A549 (cell line): ENCODE measurements around the gene CPEB4. TPM values are rescaled to one million over a fixed set of nuclear protein-coding genes. Genes with fewer than 3 reads are reported as not detected.

Experiments
- ATAC-seq, 2 experiments: fragments of 200-7000 bp in 1 of 2; fragments of >200 bp in 1 of 2; cut with Nextera tagmentation in 1 of 2; cut with Tn5 transposase in 1 of 2; 3 replicates each; pipeline versions ENCODE4 v1.8.0 to v1.9.1; 2018 to 2020; ENCODE audit warnings: mild to moderate bottlenecking in 1 of 2, moderate library complexity in 1 of 2
- CTCF ChIA-PET: fragments of 300-600 bp; sonication (Branson Sonifier 250); formaldehyde crosslinking; extraction: SDS; loops from one replicate; lab custom pipeline; 2021; ENCODE audit warnings: antibody characterized with exemption, inconsistent platforms; lab: Yijun Ruan, JAX
- POLR2A ChIA-PET: fragments of 350-600 bp; formaldehyde crosslinking; extraction: SDS; loops from one replicate; lab custom pipeline; 2021; ENCODE audit warnings: antibody characterized with exemption, inconsistent platforms; lab: Yijun Ruan, JAX
- DNase-seq, 2 experiments: peaks; one replicate each; pipeline versions ENCODE4 v3.0.0 to v3.0.0-alpha.2; 2011 to 2016; ENCODE audit warnings: low read depth in 1 of 2, low spot score in 1 of 2
- FAIRE-seq: peaks from 2 replicates; lab custom pipeline; 2011; peaks lifted over from hg19 to GRCh38; lab: Jason Lieb, UNC
- H3K27ac ChIP-seq, 2 experiments: fragments of >200 bp; sonication (Bioruptor Twin); formaldehyde crosslinking; 3 replicates each; pipeline ENCODE4 v1.5.1; 2016 to 2017
- H3K4me1 ChIP-seq: fragments of >200 bp; sonication (Bioruptor Twin); formaldehyde crosslinking; 3 replicates; pipeline ENCODE4 v1.6.1; 2016
- H3K4me2 ChIP-seq: fragments of >200 bp; sonication (Bioruptor Twin); formaldehyde crosslinking; 3 replicates; pipeline ENCODE4 v1.6.1; 2016
- H3K4me3 ChIP-seq: fragments of >200 bp; sonication (Bioruptor Twin); formaldehyde crosslinking; 3 replicates; pipeline ENCODE4 v1.5.1; 2016
- H3K9me3 ChIP-seq: fragments of >200 bp; sonication (Bioruptor Twin); formaldehyde crosslinking; 3 replicates; pipeline ENCODE4 v1.6.1; 2016
- CEBPB ChIP-seq, 2 experiments: fragments of >200 bp in 1 of 2; sonication (Bioruptor Twin) in 1 of 2; formaldehyde crosslinking in 1 of 2; IDR thresholded peaks; 2 replicates each; pipeline ENCODE4 v1.6.1; 2012 to 2016
- CTCF ChIP-seq: fragments of >200 bp; sonication (Bioruptor Twin); formaldehyde crosslinking; IDR thresholded peaks from 3 replicates; pipeline ENCODE4 v1.5.1; 2016
- E2F6 ChIP-seq: IDR thresholded peaks from 2 replicates; pipeline ENCODE4 v1.6.1; 2012; ENCODE audit warnings: low read depth, borderline replicate concordance
- EHF ChIP-seq: fragments of 250-450 bp; sonication (Bioruptor Pico); IDR thresholded peaks from 2 replicates; pipeline ENCODE4 v1.5.0; 2020; ENCODE audit warnings: mild to moderate bottlenecking
- EP300 ChIP-seq, 2 experiments: fragments of >200 bp; sonication (Bioruptor Twin); formaldehyde crosslinking; IDR thresholded peaks; 2 replicates in 1 of 2; 3 replicates in 1 of 2; pipeline ENCODE4 v1.6.1; 2016 to 2017
- GATA3 ChIP-seq: IDR thresholded peaks from 2 replicates; pipeline ENCODE4 v1.6.1; 2012; ENCODE audit warnings: borderline replicate concordance
- KDM5A ChIP-seq: fragments of 200-600 bp; sonication (generic); IDR thresholded peaks from 2 replicates; pipeline ENCODE4 v1.6.1; 2016; ENCODE audit warnings: antibody characterized with exemption, mild to moderate bottlenecking
- PBX3 ChIP-seq: IDR thresholded peaks from 2 replicates; pipeline ENCODE4 v1.6.1; 2012
- RAD21 ChIP-seq, 2 experiments: fragments of >200 bp in 1 of 2; sonication (Bioruptor Twin) in 1 of 2; formaldehyde crosslinking in 1 of 2; IDR thresholded peaks in 1 of 2; conservative IDR thresholded peaks in 1 of 2; 2 replicates in 1 of 2; 3 replicates in 1 of 2; pipeline ENCODE4 v1.6.1; 2012 to 2018; ENCODE audit warnings: inconsistent platforms in 1 of 2
- USF2 ChIP-seq: fragments of 450-650 bp; IDR thresholded peaks from 2 replicates; pipeline ENCODE4 v1.6.1; 2014; ENCODE audit warnings: antibody characterized with exemption
- WGBS: methylation state at CpG from one replicate; pipeline ENCODE4 v1.1.6; 2017; ENCODE audit errors: missing lambda C conversion rate; 5-methylcytosine and 5-hydroxymethylcytosine counted together
- polyA plus RNA-seq, 4 experiments: library from polyadenylated mRNA; depleted of rRNA in 3 of 4; stranded (reverse); fragments of >200 nt; fragmentation: RNase III in 1 of 4; extraction: RNeasy Plus Mini Kit Qiagen cat#74134 plus additional on column Dnase treatment in 1 of 4; gene quantifications; 2 replicates in 3 of 4; 3 replicates in 1 of 4; pipeline ENCODE4 v1.2.3, GENCODE V29; 2011 to 2017

The CPEB4 gene
- polyA plus RNA-seq, 2 of the 4 experiments (the other 2 are of a cell fraction), result 11.4 to 50.0 TPM

GRCh38 chr5:173953528-173954090, 65.5 kb downstream of the CPEB4 start:
- H3K4me1 ChIP-seq, result peaks cover 30% of the 10 kb centered on the region
- ChIA-PET CTCF (interaction anchor here (1.3 to 2.1 kb wide), 2 partner anchors 19 to 31 kb away, joined by 3 to 11 read pairs; no protein-coding TSS in a partner anchor), POLR2A (no interaction called here)
- TF ChIP-seq USF2 (no peak), CEBPB (IDR thresholded peaks at IDR 0.05) (no peak), KDM5A (no peak), GATA3 (peak; percentile 29; the same call in 1 of the 2 replicates), RAD21 (conservative IDR thresholded peaks at IDR 0.05 in 1 of 2, IDR thresholded peaks at IDR 0.05 in 1 of 2) (no peak), CTCF (no peak)
- H3K9me3 ChIP-seq, result no peaks in the 10 kb centered on the region
- H3K27ac ChIP-seq, result peak overlapping the region; percentile 38 to 52; a peak in 4 of 6 replicates
- WGBS, result 25% methylated on average over 5 of the region's 5 CpGs
- peak; percentile 56 to 82; a peak in 5 of 6 replicates for ATAC-seq
- peak overlapping the region; percentile 14; the same call in 2 of the 3 replicates for H3K4me2 ChIP-seq
- peak in 1 of 2 experiments; percentile 37 for DNase-seq
- FAIRE-seq, result no peak
- H3K4me3 ChIP-seq, result no peak overlapping the region

- DNase-seq (no peak), FAIRE-seq (no peak), ATAC-seq (peak in 1 of 2 experiments; percentile 38; a peak in 1 of 6 replicates)
- peak overlapping the region; percentile 9 to 38; a peak in 1 of 6 replicates for H3K27ac ChIP-seq
- CTCF ChIA-PET, result interaction anchor here (0.6 to 1.3 kb wide), 3 partner anchors 9 to 176 kb away, joined by 3 read pairs; no protein-coding TSS in a partner anchor
- no peaks in the 10 kb centered on the region for H3K9me3 ChIP-seq
- peaks cover 30% of the 10 kb centered on the region for H3K4me1 ChIP-seq
- H3K4me2 ChIP-seq, result peak overlapping the region; percentile 12; the same call in 1 of the 3 replicates
- TF ChIP-seq PBX3 (no peak), CTCF (no peak), E2F6 (no peak), EHF (CRISPR knock-in tag) (no peak), USF2 (no peak), EP300 (IDR thresholded peaks at IDR 0.05) (no peak)
- 60% methylated on average over 6 of the region's 6 CpGs for WGBS
- POLR2A ChIA-PET, result no interaction called here
- H3K4me3 ChIP-seq, result no peak overlapping the region
Measured at GRCh38 chr5:173954671-173955521, 66.7 kb downstream of the CPEB4 start.
